Natural killer cell (primary cell): ENCODE results near the gene SGCA. TPM values are rescaled to one million over a fixed set of nuclear protein-coding genes. Genes with fewer than 3 reads are reported as not detected.

Experiments
- ATAC-seq, 3 donors: fragments of 150-1000 bp in 2 of 3; fragments of 200-7000 bp in 1 of 3; cut with Tn5 transposase; 1 replicate in 1 of 3; 2 replicates in 2 of 3; pipeline ENCODE4 v1.10.0; 2021; ENCODE audit warnings: mild to moderate bottlenecking in 2 of 3, moderate library complexity in 2 of 3
- DNase-seq, 2 donors: peaks; one replicate each; pipeline versions ENCODE4 v3.0.0 to v3.0.0-alpha.2; 2013 to 2021; ENCODE audit warnings: mixed read lengths in 1 of 2
- H3K27ac ChIP-seq: one replicate; pipeline ENCODE4 v1.5.1; 2013; ENCODE audit warnings: mild to moderate bottlenecking, low read length
- H3K27me3 ChIP-seq: one replicate; pipeline ENCODE4 v1.6.1; 2013; ENCODE audit warnings: low read length; ENCODE audit not compliant: control insufficient read depth, insufficient read depth
- H3K36me3 ChIP-seq: one replicate; pipeline ENCODE4 v1.6.1; 2013; ENCODE audit warnings: low read length; ENCODE audit not compliant: control insufficient read depth, insufficient read depth
- H3K4me1 ChIP-seq: one replicate; pipeline ENCODE4 v1.6.1; 2013; ENCODE audit warnings: low read length; ENCODE audit not compliant: control insufficient read depth, insufficient read depth
- H3K4me3 ChIP-seq: one replicate; pipeline ENCODE4 v1.5.1; 2013; ENCODE audit warnings: low read length
- H3K9me3 ChIP-seq: one replicate; pipeline ENCODE4 v1.6.1; 2013; ENCODE audit warnings: low read length; ENCODE audit not compliant: control insufficient read depth, insufficient read depth
- H3K27ac Mint-ChIP-seq, 2 donors: one replicate each; pipeline ENCODE4 v1.8.0; 2022; ENCODE audit warnings: mild to moderate bottlenecking in 2 of 2, mixed read lengths in 2 of 2, moderate library complexity in 1 of 2
- H3K27me3 Mint-ChIP-seq, 2 donors: one replicate each; pipeline ENCODE4 v1.8.0; 2022; ENCODE audit warnings: low read depth in 2 of 2, mixed read lengths in 2 of 2
- H3K36me3 Mint-ChIP-seq: one replicate; pipeline ENCODE4 v1.8.0; 2022; ENCODE audit warnings: mixed read lengths
- H3K4me1 Mint-ChIP-seq, 2 donors: one replicate each; pipeline ENCODE4 v1.8.0; 2022; ENCODE audit warnings: mixed read lengths in 2 of 2
- H3K4me3 Mint-ChIP-seq: one replicate; pipeline ENCODE4 v1.8.0; 2022; ENCODE audit warnings: mild to moderate bottlenecking, moderate library complexity, mixed read lengths
- H3K9me3 Mint-ChIP-seq, 2 donors: one replicate each; pipeline ENCODE4 v1.8.0; 2022; ENCODE audit warnings: mixed read lengths in 2 of 2
- WGBS: methylation state at CpG from one replicate; pipeline ENCODE4 v1.1.7; 2013; ENCODE audit warnings: missing lambda C conversion rate; ENCODE audit not compliant: insufficient coverage; 5-methylcytosine and 5-hydroxymethylcytosine counted together
- intact Hi-C: fragments of 100-400 bp; cut with micrococcal nuclease; formaldehyde crosslinking; loops from one replicate; pipeline ENCODE4 v1.14.2; 2022
- total RNA-seq, 4 donors: library from RNA; stranded (reverse); fragments of 120-200 nt in 1 of 4; gene quantifications; one replicate each; pipeline versions ENCODE4 v1.2.3 to v1.2.4, GENCODE V29; 2013 to 2022
- TF ChIP-seq, protein P1 (sequence below): fragments of 200-600 bp; IDR thresholded peaks from one replicate; pipeline ENCODE4 v1.8.0; 2022; ENCODE audit warnings: antibody characterized with exemption

SGCA gene
- total RNA-seq, 3 donors from 2014 or later (not counting 1 experiment from before 2014, with no cell fraction given), result not detected

GRCh38 chr17:50139950-50140885 is 25.6 kb upstream of the SGCA start:
- Mint-ChIP-seq H3K36me3 (no peaks in the 10 kb centered on the region), H3K4me1 (peaks cover 58 to 82% of the 10 kb centered on the region in 2 donors), H3K27ac (peak overlapping the region; percentile 81 to 84), H3K27me3 (no peaks in the 10 kb centered on the region), H3K4me3 (peak overlapping the region; percentile 14), H3K9me3 (no peaks in the 10 kb centered on the region)
- Histone ChIP-seq H3K9me3 (no peaks in the 10 kb centered on the region), H3K27ac (peak overlapping the region; percentile 37), H3K36me3 (peaks cover 93% of the 10 kb centered on the region), H3K4me3 (no peak overlapping the region), H3K4me1 (peaks cover 60% of the 10 kb centered on the region), H3K27me3 (no peaks in the 10 kb centered on the region)
- WGBS, result 22% methylated on average over 17 of the region's 19 CpGs
- intact Hi-C loops, result loop anchor here (1.0 kb wide), 1 partner anchor 21 kb away; no protein-coding TSS in a partner anchor
- TF ChIP-seq, protein P1, sequence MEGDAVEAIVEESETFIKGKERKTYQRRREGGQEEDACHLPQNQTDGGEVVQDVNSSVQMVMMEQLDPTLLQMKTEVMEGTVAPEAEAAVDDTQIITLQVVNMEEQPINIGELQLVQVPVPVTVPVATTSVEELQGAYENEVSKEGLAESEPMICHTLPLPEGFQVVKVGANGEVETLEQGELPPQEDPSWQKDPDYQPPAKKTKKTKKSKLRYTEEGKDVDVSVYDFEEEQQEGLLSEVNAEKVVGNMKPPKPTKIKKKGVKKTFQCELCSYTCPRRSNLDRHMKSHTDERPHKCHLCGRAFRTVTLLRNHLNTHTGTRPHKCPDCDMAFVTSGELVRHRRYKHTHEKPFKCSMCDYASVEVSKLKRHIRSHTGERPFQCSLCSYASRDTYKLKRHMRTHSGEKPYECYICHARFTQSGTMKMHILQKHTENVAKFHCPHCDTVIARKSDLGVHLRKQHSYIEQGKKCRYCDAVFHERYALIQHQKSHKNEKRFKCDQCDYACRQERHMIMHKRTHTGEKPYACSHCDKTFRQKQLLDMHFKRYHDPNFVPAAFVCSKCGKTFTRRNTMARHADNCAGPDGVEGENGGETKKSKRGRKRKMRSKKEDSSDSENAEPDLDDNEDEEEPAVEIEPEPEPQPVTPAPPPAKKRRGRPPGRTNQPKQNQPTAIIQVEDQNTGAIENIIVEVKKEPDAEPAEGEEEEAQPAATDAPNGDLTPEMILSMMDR, result peak; percentile 91
- DNase-seq, result peak; percentile 81 to 88
- peak; percentile 88 to 90 (median 89) for ATAC-seq

GRCh38 chr17:50141026-50141744 is 24.6 kb upstream of the SGCA start:
- Mint-ChIP-seq H3K27me3 (no peaks in the 10 kb centered on the region), H3K36me3 (no peaks in the 10 kb centered on the region), H3K9me3 (no peaks in the 10 kb centered on the region), H3K4me3 (peak overlapping the region; percentile 67), H3K27ac (peak overlapping the region; percentile 81 to 84), H3K4me1 (peaks cover 66 to 91% of the 10 kb centered on the region in 2 donors)
- DNase-seq, result no peak
- 92% methylated on average over 16 of the region's 16 CpGs for WGBS
- H3K27ac ChIP-seq, result peak overlapping the region; percentile 44
- peaks cover 70% of the 10 kb centered on the region for H3K4me1 ChIP-seq
- intact Hi-C loops, result no loop called here
- peaks cover 87% of the 10 kb centered on the region for H3K36me3 ChIP-seq
- no peak for ATAC-seq
- H3K27me3 ChIP-seq, result no peaks in the 10 kb centered on the region
- no peak overlapping the region for H3K4me3 ChIP-seq
- H3K9me3 ChIP-seq, result no peaks in the 10 kb centered on the region
- TF ChIP-seq, protein P1, result no peak

GRCh38 chr17:50141745-50142110 is 24.1 kb upstream of the SGCA start:
- H3K36me3 Mint-ChIP-seq, result no peaks in the 10 kb centered on the region
- Histone ChIP-seq H3K36me3 (peaks cover 82% of the 10 kb centered on the region), H3K27me3 (no peaks in the 10 kb centered on the region), H3K9me3 (no peaks in the 10 kb centered on the region), H3K4me1 (peaks cover 75% of the 10 kb centered on the region), H3K27ac (peak overlapping the region; percentile 44), H3K4me3 (no peak overlapping the region)
- H3K27me3 Mint-ChIP-seq, result no peaks in the 10 kb centered on the region
- no peaks in the 10 kb centered on the region for H3K9me3 Mint-ChIP-seq
- DNase-seq, result peak in 1 of 2 donors; percentile 51
- peaks cover 70 to 92% of the 10 kb centered on the region in 2 donors for H3K4me1 Mint-ChIP-seq
- TF ChIP-seq, protein P1, result no peak
- intact Hi-C loops, result no loop called here
- WGBS, result 21% methylated on average over 8 of the region's 8 CpGs
- H3K27ac Mint-ChIP-seq, result peak overlapping the region; percentile 81 to 84
- H3K4me3 Mint-ChIP-seq, result peak overlapping the region; percentile 67
- peak; percentile 54 to 61 (median 60) for ATAC-seq
